ENCODE results near the gene LUC7L3. TPM values are rescaled to one million over a fixed set of nuclear protein-coding genes. Genes with fewer than 3 reads are reported as not detected.

The LUC7L3 gene
- total and polyA plus RNA-seq, 10 of the 15 experiments (the other 5 are each of a cell fraction or from before 2014, with no cell fraction given) = 51.3 to 176 (median 149) TPM

DNA sequence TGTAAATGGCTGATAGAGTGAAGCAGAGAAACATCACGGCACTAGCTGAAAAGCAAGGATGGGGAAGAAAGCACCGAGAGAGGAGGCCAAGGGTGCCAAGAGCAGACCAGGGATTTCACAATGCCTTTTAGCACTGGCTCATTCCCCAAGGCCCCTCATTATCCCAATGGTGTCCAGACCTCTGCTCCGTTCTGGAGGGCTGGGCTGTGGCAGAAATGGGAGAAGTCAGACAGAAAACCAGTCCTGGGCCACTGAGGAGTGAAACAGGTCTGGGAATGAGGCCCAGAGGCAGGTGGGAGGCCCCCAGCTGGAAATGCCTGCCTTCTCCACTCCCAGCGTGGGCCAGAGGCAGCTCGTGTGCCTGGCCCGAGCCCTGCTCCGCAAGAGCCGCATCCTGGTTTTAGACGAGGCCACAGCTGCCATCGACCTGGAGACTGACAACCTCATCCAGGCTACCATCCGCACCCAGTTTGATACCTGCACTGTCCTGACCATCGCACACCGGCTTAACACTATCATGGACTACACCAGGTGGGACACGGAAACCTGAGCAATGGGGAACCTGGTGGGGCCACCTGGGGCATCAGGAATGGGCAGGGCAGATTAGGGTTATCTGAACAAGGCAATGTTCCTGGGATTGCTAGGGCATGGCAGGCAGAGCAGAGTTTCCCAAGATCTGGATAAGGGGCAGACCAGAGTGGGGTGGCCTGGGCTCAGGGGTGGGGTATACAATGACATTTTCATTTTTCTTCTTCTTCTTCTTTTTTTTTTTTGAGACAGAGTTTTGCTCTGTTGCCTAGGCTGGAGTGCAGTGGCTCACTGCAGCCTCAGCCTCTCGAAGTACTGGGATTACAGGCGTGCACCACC lies 32.0 kb upstream of the LUC7L3 start:
- no peaks in the 10 kb centered on the region for H3K27me3 ChIP-seq (replicated peaks in 1 of 2; ENCODE audit: control insufficient read depth in 2 of 2, insufficient read depth in 2 of 2, low read length in 1 of 2)
- H3K9me3 ChIP-seq (replicated peaks; ENCODE audit: control insufficient read depth, insufficient read depth, low read length) = no peaks in the 10 kb centered on the region
- SMC1A ChIA-PET (ENCODE audit: uncharacterized antibody, unreplicated experiment) = no interaction called here
- TF ChIP-seq HDAC2 (IDR thresholded peaks at IDR 0.05) = no peak
- no peak for TF ChIP-seq NFXL1 (IDR thresholded peaks at IDR 0.05; ENCODE audit: borderline replicate concordance)
- TF ChIP-seq MEF2B (IDR thresholded peaks at IDR 0.05; ENCODE audit: partially characterized antibody, poor library complexity, severe bottlenecking) = no peak
- no peak for TF ChIP-seq ZBTB4 (CRISPR knock-in tag; IDR thresholded peaks at IDR 0.05)
- TF ChIP-seq SUPT20H (IDR thresholded peaks at IDR 0.05; ENCODE audit: borderline replicate concordance, control insufficient read depth, low read depth, low read length) = no peak
- no peak for TF ChIP-seq ATF7 (IDR thresholded peaks at IDR 0.05; ENCODE audit: low read depth)
- TF ChIP-seq NFYA (IDR thresholded peaks at IDR 0.05; ENCODE audit: borderline replicate concordance, low read depth, low read length) = no peak
- no peak for TF ChIP-seq ZNF207 (IDR thresholded peaks at IDR 0.05; ENCODE audit: borderline replicate concordance)
- TF ChIP-seq, protein P1, sequence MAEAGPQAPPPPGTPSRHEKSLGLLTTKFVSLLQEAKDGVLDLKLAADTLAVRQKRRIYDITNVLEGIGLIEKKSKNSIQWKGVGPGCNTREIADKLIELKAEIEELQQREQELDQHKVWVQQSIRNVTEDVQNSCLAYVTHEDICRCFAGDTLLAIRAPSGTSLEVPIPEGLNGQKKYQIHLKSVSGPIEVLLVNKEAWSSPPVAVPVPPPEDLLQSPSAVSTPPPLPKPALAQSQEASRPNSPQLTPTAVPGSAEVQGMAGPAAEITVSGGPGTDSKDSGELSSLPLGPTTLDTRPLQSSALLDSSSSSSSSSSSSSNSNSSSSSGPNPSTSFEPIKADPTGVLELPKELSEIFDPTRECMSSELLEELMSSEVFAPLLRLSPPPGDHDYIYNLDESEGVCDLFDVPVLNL (IDR thresholded peaks at IDR 0.05; ENCODE audit: low read depth, low read length) = no peak
- TF ChIP-seq ZNF384 (IDR thresholded peaks at IDR 0.05; ENCODE audit: borderline replicate concordance, low read depth, low read length) = no peak
- no peak for TF ChIP-seq RAD21 (IDR thresholded peaks at IDR 0.05; ENCODE audit: insufficient read depth, low read depth, low read length)
- TF ChIP-seq RCOR1 (conservative IDR thresholded peaks at IDR 0.05; ENCODE audit: low read depth, low read length) = no peak
- no peak for TF ChIP-seq ZNF687 (IDR thresholded peaks at IDR 0.05)
- TF ChIP-seq, protein P2, sequence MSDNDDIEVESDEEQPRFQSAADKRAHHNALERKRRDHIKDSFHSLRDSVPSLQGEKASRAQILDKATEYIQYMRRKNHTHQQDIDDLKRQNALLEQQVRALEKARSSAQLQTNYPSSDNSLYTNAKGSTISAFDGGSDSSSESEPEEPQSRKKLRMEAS (IDR thresholded peaks at IDR 0.05; ENCODE audit: low read depth, low read length) = no peak
- no peak overlapping the region for H2AFZ ChIP-seq (ENCODE audit: control insufficient read depth, low read depth, low read length)
- no peak overlapping the region for H3K9ac ChIP-seq (ENCODE audit: control insufficient read depth, insufficient read depth, low read length)
- RAD21 ChIA-PET (ENCODE audit: unreplicated experiment) = no interaction called here
- intact Hi-C loops (cut with micrococcal nuclease; ENCODE audit: unreplicated experiment) = no loop called here
- H3K36me3 ChIP-seq (ENCODE audit: control insufficient read depth in 2 of 2, insufficient read depth in 2 of 2, low read length in 1 of 2) = no peaks in the 10 kb centered on the region
- POLR2A ChIA-PET = interaction anchor here (0.5 to 1.1 kb wide), 2 partner anchors 27 to 64 kb away, joined by 3 to 6 read pairs; no protein-coding TSS in a partner anchor
- no peak overlapping the region for H3K4me2 ChIP-seq (ENCODE audit: control insufficient read depth, insufficient read depth)
- no peaks in the 10 kb centered on the region for H4K20me1 ChIP-seq (ENCODE audit: control insufficient read depth, insufficient read depth)
- H3K27ac ChIP-seq (ENCODE audit: control insufficient read depth, insufficient read depth) = no peak overlapping the region
- H3K79me2 ChIP-seq (ENCODE audit: control insufficient read depth, insufficient read depth, low read length) = no peaks in the 10 kb centered on the region
- DNase-seq (ENCODE audit: low read depth, low spot score) (no peak), FAIRE-seq (no peak), ATAC-seq (no peak)
- 77% methylated on average over 16 of the region's 16 CpGs for WGBS (ENCODE audit: insufficient coverage, insufficient replicate concordance, low lambda C conversion rate, missing lambda C conversion rate)
- no TSS peak for BruUV-seq (replicated peaks)
- in situ Hi-C loops (cut with MboI) = no loop called here
- H3K4me1 ChIP-seq (ENCODE audit: control insufficient read depth, insufficient read depth, low read length) = no peaks in the 10 kb centered on the region
- CTCF ChIA-PET = interaction anchor here (1.5 kb wide), 1 partner anchor 9 kb away, joined by 4 read pairs; no protein-coding TSS in a partner anchor
- no peak overlapping the region for H3K4me3 ChIP-seq

Measured in GM12878 (cell line).